Measurements from ENCODE around the gene CD226. TPM values are rescaled to one million over a fixed set of nuclear protein-coding genes. Genes with fewer than 3 reads are reported as not detected.
"Not testable (repeated sequence)": the region's sequence is repeated elsewhere in the genome, so short reads cannot be mapped to it uniquely, and the experiment has no call there.

Gene CD226
- total and polyA plus RNA-seq, 4 experiments from 2014 or later, result 67.2 to 95.7 (median 83.9) TPM

DNA sequence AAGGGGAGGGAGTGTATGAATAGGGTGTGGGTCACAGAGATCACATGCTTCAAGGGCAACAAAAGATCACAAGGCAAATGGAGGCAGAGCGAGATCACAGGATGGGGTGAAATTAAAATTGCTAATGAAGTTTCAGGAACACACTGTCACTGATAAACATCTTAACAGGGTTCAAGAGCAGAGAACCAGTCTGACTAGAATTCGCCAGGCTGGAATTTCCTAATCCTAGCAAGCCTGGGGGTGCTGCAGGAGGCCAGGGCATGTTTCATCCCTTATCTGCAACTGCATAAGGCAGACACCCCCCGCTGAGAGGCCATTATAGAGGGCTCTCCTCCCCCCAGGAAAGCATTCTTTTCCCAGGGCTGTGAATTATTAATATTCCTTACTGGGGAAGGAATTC is 68.6 kb downstream of the CD226 start:
- DNase-seq; H3K27me3 ChIP-seq (ENCODE audit: insufficient read depth, low read length); H3K9me3 ChIP-seq (ENCODE audit: control insufficient read depth in 1 of 2, low read length in 2 of 2); H3K9me3 Mint-ChIP-seq; intact Hi-C loops (cut with micrococcal nuclease); H3K4me3 Mint-ChIP-seq; H3K36me3 ChIP-seq (ENCODE audit: insufficient read depth, low read length); POLR2A ChIA-PET (ENCODE audit: partially characterized antibody); H3K4me3 ChIP-seq (ENCODE audit: low read length in 2 of 2); H3K27ac ChIP-seq (ENCODE audit: low read depth, low read length); H3K27me3 Mint-ChIP-seq: not testable (repeated sequence)
- H3K4me1 ChIP-seq (ENCODE audit: insufficient read depth, low read length), result peaks cover 17% of the 10 kb centered on the region
- peaks cover 52 to 62% of the 10 kb centered on the region in 2 donors for H3K36me3 Mint-ChIP-seq
- peaks cover 36 to 85% (median 55%) of the 10 kb centered on the region in 4 donors for H3K4me1 Mint-ChIP-seq
- CTCF ChIA-PET (ENCODE audit: partially characterized antibody), result interaction anchor here (1.5 kb wide), 1 partner anchor 89 kb away, joined by 3 read pairs; no protein-coding TSS in a partner anchor
- H3K27ac Mint-ChIP-seq, result peak overlapping the region in 4 of 7 donors; percentile 10 to 86 (median 54)

DNA sequence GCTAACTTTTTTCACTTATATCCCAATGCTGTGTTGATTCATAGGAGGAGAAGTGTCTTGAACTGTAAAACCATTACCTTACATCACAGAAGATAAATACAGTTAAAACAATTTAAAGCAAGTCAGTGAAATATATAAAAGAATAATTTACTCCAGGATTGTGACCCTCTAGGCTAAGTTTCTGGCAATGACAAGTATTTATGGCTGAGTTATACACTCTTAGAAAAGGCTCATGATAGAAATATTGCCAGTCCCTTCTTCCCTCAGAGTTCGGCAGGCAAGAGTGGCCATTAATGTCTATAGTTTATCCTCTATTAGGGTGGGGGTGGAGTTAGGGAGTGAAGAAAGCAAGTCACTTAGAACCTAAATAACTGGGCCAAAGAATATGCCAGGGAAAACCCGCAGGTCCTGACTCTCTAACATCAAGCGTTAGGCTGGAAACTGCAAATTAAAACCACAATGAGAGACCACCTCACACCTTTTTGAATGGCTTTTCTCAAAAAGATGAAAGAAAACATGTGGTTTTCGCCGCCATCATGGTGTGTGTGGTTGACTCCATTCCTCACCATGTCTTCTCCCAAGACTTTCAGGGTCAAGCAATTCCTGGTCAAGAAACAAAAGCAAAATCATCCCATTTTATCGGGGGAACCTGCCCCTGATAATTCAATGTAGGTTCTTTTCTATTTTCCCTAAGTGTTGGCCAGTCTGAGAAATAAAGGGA is 69.3 kb downstream of the CD226 start:
- H3K36me3 ChIP-seq (ENCODE audit: insufficient read depth, low read length), result peaks cover 3% of the 10 kb centered on the region
- Mint-ChIP-seq H3K27me3 (no peaks in the 10 kb centered on the region), H3K4me1 (peaks cover 33 to 80% (median 52%) of the 10 kb centered on the region in 4 donors), H3K4me3 (no peak overlapping the region), H3K36me3 (peaks cover 53 to 62% of the 10 kb centered on the region in 2 donors), H3K27ac (peak overlapping the region in 6 of 7 donors; percentile 10 to 86 (median 32)), H3K9me3 (no peaks in the 10 kb centered on the region)
- no peak overlapping the region for H3K4me3 ChIP-seq (ENCODE audit: low read length in 2 of 2)
- ChIA-PET CTCF (ENCODE audit: partially characterized antibody) (no interaction called here), POLR2A (ENCODE audit: partially characterized antibody) (interaction anchor here (0.6 kb wide), 1 partner anchor 150 kb away, joined by 4 read pairs; no protein-coding TSS in a partner anchor)
- no peaks in the 10 kb centered on the region for H3K27me3 ChIP-seq (ENCODE audit: insufficient read depth, low read length)
- H3K9me3 ChIP-seq (ENCODE audit: control insufficient read depth in 1 of 2, low read length in 2 of 2), result no peaks in the 10 kb centered on the region
- peaks cover 10% of the 10 kb centered on the region for H3K4me1 ChIP-seq (ENCODE audit: insufficient read depth, low read length)
- H3K27ac ChIP-seq (ENCODE audit: low read depth, low read length), result no peak overlapping the region
- DNase-seq, result no peak
- intact Hi-C loops (cut with micrococcal nuclease), result no loop called here

DNA sequence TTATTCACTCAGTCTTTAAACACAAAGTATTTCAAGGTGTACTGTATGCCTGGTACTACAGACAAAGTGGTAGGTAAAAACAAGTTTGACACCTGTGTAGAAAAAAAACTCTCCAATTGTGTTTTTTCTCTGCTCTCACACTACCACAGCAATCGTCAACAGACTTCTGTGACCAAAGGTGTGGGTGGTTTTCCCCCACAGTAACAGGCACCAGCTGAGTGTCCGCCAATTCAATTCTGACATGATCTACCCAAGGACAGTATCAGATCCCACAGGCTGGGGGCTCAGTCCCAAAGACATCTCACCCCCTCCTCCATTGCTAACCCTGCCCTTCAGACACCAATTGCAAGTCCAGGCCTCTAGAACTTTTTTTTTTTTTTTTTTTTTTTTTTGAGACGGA is 71.2 kb downstream of the CD226 start:
- peaks cover 4% of the 10 kb centered on the region for H3K4me1 ChIP-seq (ENCODE audit: insufficient read depth, low read length)
- no peak overlapping the region for H3K27ac ChIP-seq (ENCODE audit: low read depth, low read length)
- H3K4me3 ChIP-seq (ENCODE audit: low read length in 2 of 2), result no peak overlapping the region
- DNase-seq, result no peak
- peaks cover 53 to 68% of the 10 kb centered on the region in 2 donors for H3K36me3 Mint-ChIP-seq
- H3K27ac Mint-ChIP-seq, result peak overlapping the region in 4 of 7 donors; percentile 7 to 57 (median 48)
- H3K4me3 Mint-ChIP-seq, result peak overlapping the region in 1 of 8 donors; percentile 52
- peaks cover 6% of the 10 kb centered on the region for H3K36me3 ChIP-seq (ENCODE audit: insufficient read depth, low read length)
- peaks cover 27 to 65% (median 53%) of the 10 kb centered on the region in 4 donors for H3K4me1 Mint-ChIP-seq
- POLR2A ChIA-PET (ENCODE audit: partially characterized antibody), result no interaction called here
- H3K27me3 ChIP-seq (ENCODE audit: insufficient read depth, low read length), result no peaks in the 10 kb centered on the region
- CTCF ChIA-PET (ENCODE audit: partially characterized antibody), result no interaction called here
- intact Hi-C loops (cut with micrococcal nuclease), result no loop called here
- H3K9me3 ChIP-seq (ENCODE audit: control insufficient read depth in 1 of 2, low read length in 2 of 2), result no peaks in the 10 kb centered on the region
- no peaks in the 10 kb centered on the region for H3K9me3 Mint-ChIP-seq
- no peaks in the 10 kb centered on the region for H3K27me3 Mint-ChIP-seq

DNA sequence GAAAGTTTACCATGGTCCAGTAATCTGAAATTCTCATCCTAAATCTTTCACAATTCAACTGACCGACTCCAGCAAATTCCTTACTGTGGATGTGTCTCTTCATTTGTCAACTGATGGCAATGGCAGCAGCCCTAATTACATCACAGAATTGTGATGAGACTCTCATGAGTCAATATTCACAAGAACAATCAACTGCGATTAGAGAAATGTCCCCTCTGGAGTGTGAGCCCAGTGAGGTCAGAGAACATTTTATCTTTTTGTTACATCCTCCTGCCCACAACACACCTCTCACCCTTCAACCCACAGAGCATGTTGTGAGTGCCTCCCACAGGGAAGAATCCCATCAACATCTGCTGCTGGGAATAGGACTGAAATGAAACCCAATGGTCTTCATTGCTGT is 73.6 kb downstream of the CD226 start:
- Mint-ChIP-seq H3K36me3 (peaks cover 57 to 61% of the 10 kb centered on the region in 2 donors), H3K27ac (peak overlapping the region; percentile 42 to 81 (median 72)), H3K9me3 (no peaks in the 10 kb centered on the region), H3K4me1 (peaks cover 29 to 48% (median 44%) of the 10 kb centered on the region in 4 donors), H3K27me3 (no peaks in the 10 kb centered on the region), H3K4me3 (no peak overlapping the region)
- intact Hi-C loops (cut with micrococcal nuclease), result no loop called here
- no peak overlapping the region for H3K27ac ChIP-seq (ENCODE audit: low read depth, low read length)
- no peak for DNase-seq
- H3K27me3 ChIP-seq (ENCODE audit: insufficient read depth, low read length), result no peaks in the 10 kb centered on the region
- H3K9me3 ChIP-seq (ENCODE audit: control insufficient read depth in 1 of 2, low read length in 2 of 2), result no peaks in the 10 kb centered on the region
- CTCF ChIA-PET (ENCODE audit: partially characterized antibody), result no interaction called here
- no peak overlapping the region for H3K4me3 ChIP-seq (ENCODE audit: low read length in 2 of 2)
- H3K4me1 ChIP-seq (ENCODE audit: insufficient read depth, low read length), result peaks cover 4% of the 10 kb centered on the region
- POLR2A ChIA-PET (ENCODE audit: partially characterized antibody), result no interaction called here
- peaks cover 12% of the 10 kb centered on the region for H3K36me3 ChIP-seq (ENCODE audit: insufficient read depth, low read length)

DNA sequence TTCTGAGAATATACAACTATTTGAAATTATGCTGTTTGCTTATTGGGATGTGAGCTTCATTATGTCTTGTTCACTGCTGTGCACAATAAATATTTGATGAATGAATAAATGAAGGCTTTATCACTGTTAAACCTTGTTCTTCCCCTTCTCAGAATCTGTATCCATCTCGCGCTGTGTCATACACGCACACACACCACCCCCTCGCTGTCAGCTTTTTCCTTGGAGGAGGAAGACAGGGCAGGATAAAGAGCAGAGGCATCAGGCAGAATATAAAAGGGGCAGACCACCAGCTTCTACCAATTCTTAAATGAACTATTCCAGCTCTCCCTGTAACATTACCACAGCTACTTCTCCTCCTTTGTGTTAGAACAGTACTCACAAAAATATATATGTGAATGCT is 75.0 kb downstream of the CD226 start:
- Mint-ChIP-seq H3K4me3 (no peak overlapping the region), H3K9me3 (no peaks in the 10 kb centered on the region), H3K4me1 (peaks cover 25 to 40% (median 38%) of the 10 kb centered on the region in 4 donors), H3K27me3 (no peaks in the 10 kb centered on the region), H3K36me3 (peaks cover 54 to 57% of the 10 kb centered on the region in 2 donors), H3K27ac (peak overlapping the region in 5 of 7 donors; percentile 62 to 89 (median 80))
- H3K4me1 ChIP-seq (ENCODE audit: insufficient read depth, low read length), result peaks cover 4% of the 10 kb centered on the region
- intact Hi-C loops (cut with micrococcal nuclease), result no loop called here
- no peak for DNase-seq
- ChIA-PET CTCF (ENCODE audit: partially characterized antibody) (no interaction called here), POLR2A (ENCODE audit: partially characterized antibody) (interaction anchor here (0.7 to 1.4 kb wide), 2 partner anchors 11 to 63 kb away, joined by 3 read pairs; no protein-coding TSS in a partner anchor)
- H3K27ac ChIP-seq (ENCODE audit: low read depth, low read length), result no peak overlapping the region
- no peaks in the 10 kb centered on the region for H3K9me3 ChIP-seq (ENCODE audit: control insufficient read depth in 1 of 2, low read length in 2 of 2)
- peaks cover 17% of the 10 kb centered on the region for H3K36me3 ChIP-seq (ENCODE audit: insufficient read depth, low read length)
- H3K27me3 ChIP-seq (ENCODE audit: insufficient read depth, low read length), result no peaks in the 10 kb centered on the region
- H3K4me3 ChIP-seq (ENCODE audit: low read length in 2 of 2), result no peak overlapping the region

DNA sequence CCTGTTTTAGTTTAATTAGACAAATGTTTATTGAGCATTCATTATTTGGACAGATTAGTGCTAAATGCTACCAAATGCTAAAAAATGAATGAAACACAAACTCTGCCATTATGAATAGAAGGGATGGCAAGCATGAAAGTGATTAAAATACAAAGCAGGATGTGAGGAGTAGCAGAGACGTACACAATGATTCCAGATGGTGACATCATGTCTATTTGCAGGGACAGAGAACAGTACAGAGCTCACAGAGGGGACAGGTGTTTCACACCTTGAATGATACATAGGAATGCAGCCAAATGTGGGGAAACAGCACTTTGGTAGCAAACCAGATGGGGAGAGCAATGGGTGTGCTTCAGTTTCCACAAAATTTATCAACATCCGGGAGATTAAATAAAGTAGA is 76.3 kb downstream of the CD226 start:
- Mint-ChIP-seq H3K36me3 (peaks cover 61 to 62% of the 10 kb centered on the region in 2 donors), H3K4me3 (no peak overlapping the region), H3K27me3 (no peaks in the 10 kb centered on the region), H3K9me3 (no peaks in the 10 kb centered on the region), H3K27ac (peak overlapping the region in 4 of 7 donors; percentile 0 to 78 (median 59)), H3K4me1 (peaks cover 21 to 36% (median 34%) of the 10 kb centered on the region in 4 donors)
- CTCF ChIA-PET (ENCODE audit: partially characterized antibody), result no interaction called here
- POLR2A ChIA-PET (ENCODE audit: partially characterized antibody), result no interaction called here
- no peaks in the 10 kb centered on the region for H3K9me3 ChIP-seq (ENCODE audit: control insufficient read depth in 1 of 2, low read length in 2 of 2)
- no peak for DNase-seq
- no peak overlapping the region for H3K4me3 ChIP-seq (ENCODE audit: low read length in 2 of 2)
- no peak overlapping the region for H3K27ac ChIP-seq (ENCODE audit: low read depth, low read length)
- peaks cover 24% of the 10 kb centered on the region for H3K36me3 ChIP-seq (ENCODE audit: insufficient read depth, low read length)
- H3K4me1 ChIP-seq (ENCODE audit: insufficient read depth, low read length), result peaks cover 4% of the 10 kb centered on the region
- intact Hi-C loops (cut with micrococcal nuclease), result no loop called here
- no peaks in the 10 kb centered on the region for H3K27me3 ChIP-seq (ENCODE audit: insufficient read depth, low read length)

DNA sequence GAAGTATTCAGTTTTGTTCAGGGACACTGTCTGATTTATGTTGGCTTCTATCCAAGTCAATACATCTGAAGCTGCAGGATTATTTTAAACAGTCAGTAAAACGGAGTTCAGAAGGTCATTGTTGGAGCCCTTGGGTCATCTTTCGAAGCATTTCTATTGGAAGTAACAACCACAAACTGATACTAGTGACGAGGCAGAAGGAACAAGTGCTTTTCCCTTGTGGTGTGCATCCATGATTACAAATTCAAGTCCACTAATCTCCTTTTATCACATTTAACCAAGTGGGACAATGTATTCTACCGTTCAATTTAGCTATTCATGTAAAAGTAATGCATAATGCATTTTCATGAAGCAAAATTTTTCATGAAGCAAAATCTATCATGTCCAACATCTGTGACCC is 76.9 kb downstream of the CD226 start:
- ChIA-PET CTCF (ENCODE audit: partially characterized antibody) (interaction anchor here (0.6 kb wide), 1 partner anchor 126 kb away, joined by 3 read pairs; no protein-coding TSS in a partner anchor), POLR2A (ENCODE audit: partially characterized antibody) (no interaction called here)
- peaks cover 21 to 34% (median 29%) of the 10 kb centered on the region in 4 donors for H3K4me1 Mint-ChIP-seq
- H3K27ac ChIP-seq (ENCODE audit: low read depth, low read length), result no peak overlapping the region
- H3K4me1 ChIP-seq (ENCODE audit: insufficient read depth, low read length), result peaks cover 4% of the 10 kb centered on the region
- H3K9me3 ChIP-seq (ENCODE audit: control insufficient read depth in 1 of 2, low read length in 2 of 2), result no peaks in the 10 kb centered on the region
- intact Hi-C loops (cut with micrococcal nuclease), result no loop called here
- H3K4me3 Mint-ChIP-seq, result no peak overlapping the region
- no peaks in the 10 kb centered on the region for H3K9me3 Mint-ChIP-seq
- H3K27me3 Mint-ChIP-seq, result no peaks in the 10 kb centered on the region
- no peaks in the 10 kb centered on the region for H3K27me3 ChIP-seq (ENCODE audit: insufficient read depth, low read length)
- no peak overlapping the region for H3K27ac Mint-ChIP-seq
- H3K36me3 Mint-ChIP-seq, result peaks cover 63 to 64% of the 10 kb centered on the region in 2 donors
- no peak overlapping the region for H3K4me3 ChIP-seq (ENCODE audit: low read length in 2 of 2)
- peaks cover 24% of the 10 kb centered on the region for H3K36me3 ChIP-seq (ENCODE audit: insufficient read depth, low read length)
- no peak for DNase-seq

Data from CD4-positive, alpha-beta memory T cell (primary cell).